GM18909 (cell line): Measurements from ENCODE around the gene MEP1A.
"Not testable (repeated sequence)": the region's sequence is repeated elsewhere in the genome, so short reads cannot be mapped to it uniquely, and the experiment has no call there.

Experiments
- ATAC-seq: cut with Tn5 transposase; IDR thresholded peaks from one replicate; pipeline ENCODE4 v1.9.1; 2021; ENCODE audit warnings: mild to moderate bottlenecking; ENCODE audit not compliant: unreplicated experiment, poor library complexity

MEP1A gene, protein sequence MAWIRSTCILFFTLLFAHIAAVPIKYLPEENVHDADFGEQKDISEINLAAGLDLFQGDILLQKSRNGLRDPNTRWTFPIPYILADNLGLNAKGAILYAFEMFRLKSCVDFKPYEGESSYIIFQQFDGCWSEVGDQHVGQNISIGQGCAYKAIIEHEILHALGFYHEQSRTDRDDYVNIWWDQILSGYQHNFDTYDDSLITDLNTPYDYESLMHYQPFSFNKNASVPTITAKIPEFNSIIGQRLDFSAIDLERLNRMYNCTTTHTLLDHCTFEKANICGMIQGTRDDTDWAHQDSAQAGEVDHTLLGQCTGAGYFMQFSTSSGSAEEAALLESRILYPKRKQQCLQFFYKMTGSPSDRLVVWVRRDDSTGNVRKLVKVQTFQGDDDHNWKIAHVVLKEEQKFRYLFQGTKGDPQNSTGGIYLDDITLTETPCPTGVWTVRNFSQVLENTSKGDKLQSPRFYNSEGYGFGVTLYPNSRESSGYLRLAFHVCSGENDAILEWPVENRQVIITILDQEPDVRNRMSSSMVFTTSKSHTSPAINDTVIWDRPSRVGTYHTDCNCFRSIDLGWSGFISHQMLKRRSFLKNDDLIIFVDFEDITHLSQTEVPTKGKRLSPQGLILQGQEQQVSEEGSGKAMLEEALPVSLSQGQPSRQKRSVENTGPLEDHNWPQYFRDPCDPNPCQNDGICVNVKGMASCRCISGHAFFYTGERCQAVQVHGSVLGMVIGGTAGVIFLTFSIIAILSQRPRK

DNA sequence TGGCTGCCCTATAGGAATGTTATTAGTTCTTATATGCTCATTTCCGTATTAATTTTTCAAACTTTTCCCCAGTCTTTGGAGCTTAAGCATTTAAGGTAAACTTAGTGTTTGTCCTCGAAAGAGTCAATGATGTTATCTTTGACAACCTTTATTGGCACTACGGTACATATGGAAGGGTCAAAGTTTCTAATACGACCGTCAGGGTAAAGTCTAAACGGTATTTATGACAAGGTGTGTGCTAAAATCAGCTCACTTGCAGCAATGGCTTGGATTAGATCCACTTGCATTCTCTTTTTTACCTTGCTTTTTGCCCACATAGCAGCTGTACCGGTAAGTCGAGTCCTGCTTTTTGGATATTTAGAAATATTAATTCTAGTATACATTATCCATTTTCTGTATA, at the start of gene MEP1A:
Gene MEP1A (plus strand): TSS at position 252 of the 400 bp plus-strand sequence. CDS start 10 bp downstream, at position 262.
- no peak for ATAC-seq

DNA sequence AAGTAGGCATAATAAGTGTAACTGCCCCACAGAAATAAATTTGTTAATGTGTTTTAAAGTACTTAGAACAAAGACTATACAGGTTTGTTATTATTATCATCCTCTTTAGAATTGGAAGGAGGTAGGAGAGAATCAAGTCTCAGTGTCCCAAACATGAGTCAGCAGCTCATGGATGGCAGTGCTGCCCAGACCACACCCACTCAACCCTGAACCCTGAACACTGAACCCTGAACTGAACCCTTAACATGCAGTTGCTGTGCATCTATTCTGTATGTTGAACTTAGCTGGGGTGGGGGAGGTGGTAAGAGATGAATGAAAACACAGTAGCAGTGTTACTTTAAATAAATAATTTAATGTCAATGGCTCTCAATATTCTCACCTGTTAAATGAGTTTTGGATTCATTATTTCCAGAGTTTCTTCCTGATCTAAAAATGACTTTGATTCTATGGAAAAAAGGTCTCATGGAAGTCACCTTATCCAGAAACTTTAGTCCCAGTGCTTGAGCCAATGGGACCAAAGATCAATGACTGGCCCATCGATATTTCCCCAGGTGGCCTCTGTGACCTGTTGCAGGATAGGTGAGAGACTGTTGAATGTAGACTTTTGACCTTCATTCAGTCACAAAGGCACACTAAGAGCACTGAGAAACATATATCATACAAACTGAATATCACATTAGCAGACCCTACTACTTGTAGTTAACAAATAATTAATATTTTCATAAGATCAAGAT, 49.6 kb upstream of the MEP1A start:
- ATAC-seq: no peak

DNA sequence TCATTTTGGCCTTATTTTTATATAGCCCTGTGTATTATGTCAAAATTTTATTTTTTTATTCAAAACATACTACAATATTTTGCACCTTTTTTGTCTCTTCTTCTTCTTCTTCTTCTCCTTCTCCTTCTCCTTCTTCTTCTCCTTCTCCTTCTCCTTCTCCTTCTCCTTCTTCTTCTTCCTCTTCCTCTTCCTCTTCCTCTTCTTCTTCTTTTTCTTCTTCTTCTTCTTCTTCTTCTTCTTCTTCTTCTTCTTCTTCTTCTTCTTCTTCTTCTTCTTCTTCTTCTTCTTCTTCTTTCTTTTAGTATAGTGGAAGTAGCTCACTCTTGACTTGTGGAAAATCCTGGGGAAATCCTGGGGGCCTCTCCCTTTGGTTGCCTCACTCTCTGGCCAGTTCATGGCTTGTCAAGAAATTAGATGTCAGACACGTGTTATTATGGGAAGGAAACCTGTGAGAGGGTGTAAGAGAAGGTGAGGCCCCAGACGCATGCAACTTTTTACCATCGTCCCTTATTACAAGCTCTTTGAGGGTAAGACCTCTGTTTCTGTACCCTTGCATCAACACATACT, 48.9 kb upstream of the MEP1A start:
- ATAC-seq: not testable (repeated sequence)

DNA sequence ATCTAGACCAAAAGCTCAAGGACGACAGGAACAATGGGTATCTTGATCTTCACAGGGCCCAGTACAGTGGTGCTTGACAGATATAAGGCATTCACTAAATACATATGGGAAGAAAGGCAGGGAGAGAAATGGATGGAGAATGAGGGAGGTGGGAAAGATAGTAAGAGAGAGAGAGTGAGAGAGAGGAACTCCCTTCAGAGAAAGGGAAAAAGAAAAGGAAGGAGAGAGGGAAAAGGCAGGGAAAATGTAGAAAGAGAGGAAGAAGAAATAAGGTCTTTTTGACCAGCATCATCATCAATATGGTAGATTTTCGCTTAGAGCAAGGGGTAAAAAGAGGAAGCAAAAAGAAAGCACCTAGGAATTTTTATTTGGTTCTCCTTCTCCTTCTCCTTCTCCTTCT, 47.2 kb upstream of the MEP1A start:
- ATAC-seq: no peak

DNA sequence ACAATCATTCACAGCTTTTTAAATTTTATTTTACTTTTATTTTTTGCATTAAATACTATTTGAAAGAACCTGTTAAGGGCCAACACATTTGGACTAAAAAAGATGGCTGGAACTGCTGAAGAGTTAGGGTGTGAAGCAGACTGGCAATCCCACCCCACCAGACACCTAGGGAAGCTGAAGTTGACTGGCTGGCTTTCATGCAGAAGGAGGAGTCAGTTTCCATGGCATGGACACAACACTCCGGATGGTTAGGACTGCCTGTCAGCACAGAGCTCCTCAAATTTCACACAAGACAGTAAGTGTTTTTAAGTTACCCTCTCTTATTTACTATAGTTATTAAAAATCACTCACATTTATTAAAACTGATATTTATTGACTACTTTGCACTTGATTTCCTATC, 46.5 kb upstream of the MEP1A start, which contains the start of gene ANKRD66:
Gene ANKRD66 (plus strand): TSS at position 238 of the 400 bp plus-strand sequence. CDS start 5,016 bp downstream, outside the sequence.
- no peak for ATAC-seq

DNA sequence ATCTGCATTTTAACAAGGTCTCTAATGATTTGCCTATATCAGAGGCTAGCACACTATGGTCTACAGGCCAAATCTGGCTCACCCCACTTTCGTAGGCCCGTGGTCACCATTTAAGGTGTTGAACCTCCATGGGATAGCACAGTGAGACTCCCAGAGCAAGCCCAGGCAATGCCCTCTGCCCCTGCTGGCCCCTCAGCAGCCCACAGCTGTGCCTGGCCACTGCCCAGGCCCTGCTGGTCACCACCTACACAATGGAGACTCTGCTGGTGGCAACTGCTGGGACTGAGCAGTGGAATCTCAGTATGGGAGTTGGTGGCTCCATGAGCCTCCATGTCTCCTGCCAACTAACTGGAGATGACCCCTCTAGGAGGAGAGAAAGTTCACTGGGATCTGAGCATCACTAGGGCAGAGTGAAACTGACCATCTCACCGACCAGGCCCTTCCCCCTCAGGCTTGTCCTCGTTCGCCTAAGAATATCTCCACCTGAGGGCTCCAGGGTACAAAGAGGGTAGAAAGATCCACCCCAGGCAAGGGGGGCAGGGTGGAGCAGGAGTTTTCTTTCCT, 44.2 kb upstream of the MEP1A start:
- no peak for ATAC-seq

DNA sequence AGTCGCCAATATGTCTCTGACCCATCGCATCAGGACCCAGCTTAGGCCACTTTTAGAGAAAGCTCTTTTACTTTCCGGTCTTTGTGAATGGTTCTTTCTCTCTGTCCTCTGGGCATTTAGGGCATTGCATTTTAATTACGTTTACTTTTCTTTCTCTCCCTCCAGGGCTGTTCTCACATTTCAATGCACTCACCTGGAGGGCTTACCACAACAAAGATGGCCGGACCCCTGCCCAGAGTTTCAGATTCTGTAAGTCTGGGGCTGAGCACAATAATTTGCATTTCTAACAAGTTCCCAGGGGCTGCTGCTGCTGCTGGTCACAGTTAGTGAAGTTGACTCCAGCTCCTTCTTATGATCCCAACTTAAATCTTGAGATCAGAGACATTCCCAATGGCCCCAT, 43.5 kb upstream of the MEP1A start:
- no peak for ATAC-seq

DNA sequence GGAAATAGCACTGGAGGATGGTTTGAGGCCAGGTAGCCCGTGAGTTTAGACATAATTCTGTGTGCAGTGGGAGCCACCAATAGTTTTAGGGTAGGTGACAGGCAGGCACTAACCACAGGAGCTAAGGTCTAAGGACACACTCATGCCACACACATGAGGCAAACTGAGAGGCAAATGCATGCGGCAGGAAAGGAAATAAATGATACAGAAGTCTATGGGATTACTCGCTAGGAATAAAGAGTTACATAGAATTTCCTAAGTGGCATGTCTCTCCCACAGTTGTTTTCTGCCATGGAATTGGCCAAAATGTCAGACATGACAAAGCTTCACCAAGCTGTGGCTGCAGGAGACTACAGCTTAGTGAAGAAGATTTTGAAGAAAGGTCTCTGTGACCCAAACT, 41.5 kb upstream of the MEP1A start:
- ATAC-seq: no peak

DNA sequence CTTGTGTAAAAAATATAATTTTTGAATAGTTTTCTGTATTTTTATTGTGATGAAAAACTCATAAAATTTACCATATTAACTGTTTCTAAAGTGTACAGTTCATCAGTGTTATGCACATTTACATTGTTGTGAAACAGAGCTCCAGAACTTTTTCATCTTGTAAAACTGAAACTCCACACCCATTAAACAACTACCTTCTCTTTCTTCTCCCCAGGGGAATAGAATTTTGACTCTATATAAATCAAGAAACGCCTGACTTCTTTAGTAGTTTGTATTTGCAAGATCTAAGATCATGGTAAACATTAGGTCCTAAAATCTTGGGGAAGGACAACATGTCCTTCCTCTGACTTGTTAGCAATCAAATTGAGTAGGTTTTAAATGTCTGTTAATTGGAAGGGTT, 37.3 kb upstream of the MEP1A start:
- ATAC-seq: no peak

DNA sequence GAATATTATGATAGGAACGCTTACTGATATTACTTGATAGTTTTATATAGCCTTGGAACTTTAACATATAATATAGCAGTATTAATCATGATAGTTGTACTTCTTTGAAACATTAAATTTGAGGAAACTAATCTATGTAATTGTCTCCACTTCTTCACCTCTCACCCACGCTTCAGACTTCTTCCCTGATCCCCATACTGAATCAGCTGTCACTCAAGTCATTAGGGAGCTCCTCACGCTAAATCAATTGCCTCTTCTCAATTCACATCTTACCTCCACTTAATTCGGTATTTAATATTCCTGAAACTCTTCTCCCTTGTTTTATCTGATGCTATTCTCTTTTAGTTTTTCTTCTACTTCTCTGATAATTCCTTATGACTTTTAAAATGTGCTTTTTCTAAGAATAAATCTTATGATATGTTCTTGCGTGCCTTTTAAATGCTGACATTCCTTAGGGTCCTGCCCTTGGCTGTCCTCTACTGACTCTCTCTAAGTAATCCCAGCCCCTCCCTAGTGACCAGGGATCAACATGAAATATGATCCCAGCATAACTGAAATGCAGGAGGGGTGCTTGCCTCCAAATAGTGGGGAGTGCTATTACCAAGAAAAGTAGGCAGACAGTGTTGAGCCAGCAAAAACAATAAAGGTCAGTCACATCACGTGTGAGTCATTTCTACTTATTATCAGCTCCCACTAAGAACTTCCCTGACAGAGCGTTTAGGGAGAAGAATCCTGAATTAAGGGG, 36.5 kb upstream of the MEP1A start:
- ATAC-seq: no peak

DNA sequence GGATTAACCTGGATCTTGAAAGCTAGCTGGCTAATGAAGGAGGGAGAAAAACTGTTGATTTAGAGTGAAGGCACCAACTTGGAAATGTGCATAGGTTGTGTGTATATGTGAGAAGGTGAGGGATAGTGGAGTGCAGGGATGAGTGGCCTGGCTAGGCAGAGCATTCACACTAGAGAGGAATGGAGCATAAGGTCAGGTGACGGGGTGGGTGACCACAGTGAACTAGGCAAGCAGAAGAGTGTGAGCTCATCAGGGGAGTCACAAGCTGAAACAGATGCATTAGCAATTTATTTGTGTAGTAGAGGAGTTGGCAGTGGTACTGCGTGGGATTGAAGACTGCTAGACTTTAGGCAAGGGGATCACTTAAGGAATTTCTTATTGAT, 36.0 kb upstream of the MEP1A start:
- ATAC-seq: no peak

DNA sequence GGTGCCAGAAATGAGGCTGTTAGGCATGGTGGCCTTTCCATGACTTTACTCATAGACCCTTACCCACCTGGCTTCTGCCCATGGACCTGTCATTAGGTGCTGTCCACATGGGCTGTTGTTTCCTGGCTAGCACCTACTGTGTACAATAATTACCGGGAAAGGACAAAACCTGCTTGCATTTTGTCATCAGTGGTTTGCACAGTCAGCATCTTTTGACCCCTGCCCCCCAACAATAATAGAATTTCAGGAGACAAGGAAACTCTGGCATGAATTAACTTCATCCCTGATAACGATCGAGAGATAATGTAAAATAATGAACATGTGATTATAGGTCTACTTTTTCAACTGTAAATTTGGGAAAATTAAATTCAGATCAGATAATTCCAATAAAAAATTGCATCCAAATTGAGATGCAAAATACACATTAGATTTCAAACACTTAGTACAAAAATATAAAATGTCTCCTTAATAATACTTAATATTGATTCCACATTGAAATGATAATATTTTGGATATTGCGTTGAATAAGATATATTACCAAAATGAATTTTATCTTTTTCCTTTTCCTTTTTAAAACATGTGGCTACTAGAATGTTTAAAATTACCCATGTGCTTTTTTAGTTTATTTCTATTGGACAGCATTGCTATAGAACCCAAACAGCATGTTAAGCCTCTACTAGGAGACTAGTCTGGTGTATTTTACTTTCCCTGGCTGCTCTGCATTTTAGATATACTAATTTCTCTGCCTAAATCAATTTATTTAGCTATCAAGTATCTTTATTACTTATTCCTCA, 34.0 kb upstream of the MEP1A start:
- no peak for ATAC-seq

DNA sequence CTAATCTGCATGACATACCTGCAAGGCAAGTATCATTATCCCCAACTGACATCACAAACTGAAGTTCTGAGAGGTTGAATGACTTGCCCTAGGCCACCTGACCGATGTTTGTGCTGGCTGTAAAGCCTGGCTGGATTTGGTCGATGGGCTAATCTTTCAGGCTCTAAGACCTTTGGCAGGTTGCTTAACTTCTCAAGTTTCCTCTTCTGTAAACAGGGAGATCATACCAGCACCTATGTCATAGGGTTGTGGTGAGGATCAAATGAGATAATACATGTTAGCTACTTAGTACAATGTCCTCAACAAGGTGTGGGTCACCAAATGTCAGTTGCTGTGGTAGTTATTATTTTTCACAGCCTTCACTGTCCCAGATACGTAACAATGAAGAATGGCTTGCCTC, 32.3 kb upstream of the MEP1A start:
- ATAC-seq: no peak

DNA sequence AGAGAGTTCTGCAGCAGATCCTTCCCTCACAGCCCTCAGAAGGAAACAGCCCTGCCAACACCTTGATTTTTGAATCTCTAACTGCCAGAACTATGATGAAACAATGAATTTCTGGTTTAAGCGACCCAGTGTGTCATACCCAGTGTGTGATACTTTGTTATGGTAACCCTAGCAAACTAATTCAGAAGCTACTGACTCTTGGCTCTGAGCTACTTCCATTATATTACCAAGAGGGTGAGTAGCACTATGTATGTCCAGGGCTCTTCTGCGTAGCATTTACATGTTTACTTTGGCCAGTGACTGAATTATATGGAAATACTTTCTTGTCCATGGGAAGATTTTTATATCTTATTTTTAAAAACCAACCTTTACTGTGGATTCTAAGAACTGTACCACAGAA, 29.7 kb upstream of the MEP1A start:
- no peak for ATAC-seq

DNA sequence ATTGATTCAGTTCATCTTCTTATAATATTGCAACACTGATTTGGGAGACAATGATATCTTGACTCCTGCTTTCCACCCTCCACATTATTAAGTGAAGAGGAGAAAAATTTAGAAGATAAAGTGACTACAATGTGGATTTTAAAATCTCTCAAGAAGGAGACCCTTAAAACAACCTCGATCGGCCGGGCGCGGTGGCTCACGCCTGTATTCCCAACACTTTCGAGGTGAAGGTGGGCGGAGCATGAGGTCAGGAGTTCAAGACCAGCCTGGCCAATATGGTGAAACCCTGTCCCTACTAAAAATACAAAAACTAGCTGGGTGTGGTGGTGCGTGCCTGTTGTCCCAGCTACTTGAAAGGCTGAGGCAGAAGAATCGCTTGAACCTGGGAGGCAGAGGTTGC, 28.9 kb upstream of the MEP1A start:
- ATAC-seq: not testable (repeated sequence)

DNA sequence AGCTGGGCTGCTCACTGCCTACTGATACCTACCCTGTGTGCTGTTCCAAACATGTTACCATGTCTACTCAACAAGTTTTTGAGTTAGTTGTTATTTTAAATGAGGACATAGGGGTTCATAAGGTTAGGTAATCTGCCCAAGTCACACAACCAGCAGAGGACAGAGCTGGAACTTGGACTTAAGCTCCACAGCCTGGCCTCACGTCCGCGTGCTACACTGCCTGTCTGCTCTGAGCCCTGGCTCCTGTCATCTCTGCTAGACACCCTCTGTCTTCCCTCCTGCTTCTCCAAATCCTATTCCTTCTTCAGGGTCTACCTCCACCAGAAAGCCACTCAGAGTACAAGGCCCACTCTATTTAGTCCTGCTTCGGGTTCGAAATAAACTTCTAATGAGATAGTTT, 28.2 kb upstream of the MEP1A start:
- ATAC-seq: no peak

DNA sequence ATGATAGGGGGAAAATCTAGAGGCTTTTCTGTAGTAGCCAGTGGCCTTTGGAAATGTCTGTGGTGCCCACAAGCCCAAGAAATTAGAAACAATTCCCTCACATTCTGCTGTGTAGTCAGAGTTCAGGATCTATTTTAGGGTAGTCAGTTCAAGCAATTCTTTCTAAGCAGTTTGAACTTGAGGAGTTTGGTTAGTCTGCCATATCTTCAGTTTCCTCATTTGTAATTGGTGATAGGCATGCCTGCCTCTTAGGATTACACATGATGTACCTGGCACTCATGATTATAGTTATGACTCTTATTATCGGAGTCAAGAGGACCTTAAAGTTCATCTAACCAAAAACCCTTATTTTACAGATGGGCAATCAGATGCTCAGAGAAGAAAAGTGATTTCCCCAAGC, 21.2 kb upstream of the MEP1A start:
- ATAC-seq: no peak

DNA sequence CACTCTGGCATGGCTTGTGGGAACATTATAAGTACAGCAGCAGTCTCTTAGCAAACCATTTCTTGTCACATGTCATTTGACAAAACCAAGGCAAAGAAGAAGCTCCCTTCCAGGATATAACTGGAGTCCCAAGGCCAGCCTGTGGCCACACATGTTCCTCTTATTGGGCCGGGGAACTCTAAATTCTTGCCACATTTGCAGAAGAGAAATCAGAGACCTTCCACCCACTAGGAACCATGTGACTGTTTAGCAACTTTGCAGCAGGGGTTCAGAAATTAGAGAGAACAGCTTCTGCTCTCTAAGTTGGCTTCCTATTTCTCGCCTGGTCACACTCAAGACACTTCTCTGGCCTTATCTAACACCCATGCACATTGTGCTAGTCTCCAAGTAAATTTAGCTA, 20.4 kb upstream of the MEP1A start:
- ATAC-seq: peak; percentile 59
